Measurements from ENCODE around the gene SCUBE1.

Gene SCUBE1

DNA sequence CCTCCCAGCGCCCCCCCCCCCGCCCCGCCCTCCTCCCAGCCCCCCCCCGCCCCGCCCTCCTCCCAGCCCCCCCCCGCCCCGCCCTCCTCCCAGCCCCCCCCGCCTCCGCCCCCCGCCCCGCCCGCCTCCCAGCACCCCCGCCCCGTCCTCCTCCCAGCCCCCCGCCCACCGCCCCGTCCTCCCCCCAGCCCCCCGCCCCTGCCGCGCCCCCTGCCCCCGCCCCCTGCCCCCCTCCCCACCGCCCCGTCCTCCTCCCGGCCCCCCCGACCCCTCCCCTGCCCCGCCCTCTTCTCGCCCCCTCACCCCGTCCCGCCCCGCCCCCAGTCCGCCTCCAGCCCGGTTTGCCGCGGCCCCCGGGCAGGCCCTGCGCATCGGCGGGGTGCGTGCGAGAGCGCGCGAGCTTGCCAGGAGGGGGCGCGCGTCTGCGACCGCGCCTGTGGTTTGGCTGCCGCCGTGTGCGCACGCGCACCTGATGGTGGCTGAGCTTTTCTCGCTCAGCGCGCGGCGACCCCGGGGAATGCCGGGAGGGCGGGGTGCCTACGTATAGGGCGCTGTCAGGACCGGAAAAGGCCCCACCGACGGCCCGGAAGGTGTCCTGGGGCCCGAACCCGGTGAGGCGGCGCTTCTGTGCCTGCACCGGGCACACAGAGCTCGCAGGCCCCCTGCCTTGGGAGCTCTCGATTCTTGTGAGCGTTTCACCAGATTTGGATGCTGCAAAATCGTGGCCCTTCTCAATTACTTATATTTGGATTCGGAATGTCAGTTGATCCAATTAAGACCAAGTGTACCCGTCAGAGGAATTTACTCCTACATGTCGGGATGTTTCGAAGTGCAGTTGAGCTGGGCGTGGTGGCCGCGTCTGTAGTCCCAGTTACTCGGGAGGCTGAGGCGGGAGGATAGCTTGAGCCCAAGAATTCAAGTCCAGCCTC is 155.7 kb downstream of the SCUBE1 start:
- H3K27ac ChIP-seq = peak overlapping the region; percentile 67

DNA sequence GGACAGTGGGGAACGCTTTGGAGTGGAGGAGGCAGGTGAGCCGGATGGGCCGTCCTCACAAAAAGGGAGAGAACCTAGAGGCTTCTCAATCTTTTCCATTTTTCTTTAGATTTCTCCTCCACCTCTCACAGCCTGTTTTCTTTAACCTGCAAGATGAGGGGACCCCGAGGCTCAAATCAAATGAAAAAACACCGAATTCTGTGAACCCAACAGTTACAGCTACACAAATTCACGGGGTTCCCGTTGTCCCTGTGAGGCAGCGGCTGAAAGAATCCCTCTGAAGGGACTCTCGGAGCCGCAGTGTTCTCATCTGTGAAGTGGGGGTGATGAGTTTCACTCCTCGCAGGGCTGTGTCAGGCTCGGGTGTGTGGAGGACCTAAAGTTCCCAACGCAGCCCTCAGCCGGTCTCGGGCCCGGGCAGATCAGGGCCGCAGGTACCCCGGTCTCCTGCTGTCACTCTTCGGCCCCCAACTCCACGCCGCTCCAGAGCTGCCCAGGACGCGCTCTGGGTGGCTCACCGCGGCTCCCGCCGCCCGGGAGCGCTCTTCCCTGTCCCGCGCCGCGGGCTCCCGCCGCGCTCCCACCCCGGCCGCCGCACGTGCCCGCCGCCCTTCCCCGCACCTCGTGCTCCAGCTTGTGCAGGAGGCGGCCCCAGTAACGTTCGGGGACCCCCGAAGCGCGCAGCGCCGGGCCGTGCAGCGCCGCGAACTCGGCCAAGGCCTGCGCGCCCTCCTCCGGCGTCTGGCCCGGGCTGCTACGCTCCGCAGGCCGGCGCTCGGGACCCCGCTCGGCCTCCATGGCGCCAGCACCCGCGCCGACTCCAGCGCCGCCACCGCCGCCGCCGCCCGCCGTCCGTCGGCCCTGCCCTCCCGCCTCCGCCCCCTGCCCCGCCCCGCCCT is 156.7 kb downstream of the SCUBE1 start, which contains the start of gene TTLL12:
Gene TTLL12, minus strand, starts transcription at position 863 of the 899 bp plus-strand sequence. Its CDS starts 65 bp downstream, at position 798.
- H3K79me2 ChIP-seq = no peaks in the 10 kb centered on the region

More for the DNA sequence above, 155.7 kb downstream of the SCUBE1 start:
- TF ChIP-seq CTCF (IDR thresholded peaks at IDR 0.05) = peak; percentile 47
- no peaks in the 10 kb centered on the region for H3K36me3 ChIP-seq (ENCODE audit: control insufficient read depth, insufficient read depth, low read length)
- H3K27me3 ChIP-seq (ENCODE audit: control insufficient read depth, insufficient read depth, low read length) = no peaks in the 10 kb centered on the region
- no peaks in the 10 kb centered on the region for H3K9me3 ChIP-seq (ENCODE audit: control insufficient read depth, low read length)
- H3K79me2 ChIP-seq = no peaks in the 10 kb centered on the region
- peak overlapping the region; percentile 87 for H3K4me2 ChIP-seq (ENCODE audit: low read length)
- peak overlapping the region; percentile 58 for H3K4me3 ChIP-seq (ENCODE audit: low read depth, low read length)
- no peak overlapping the region for H3K9ac ChIP-seq
- peak overlapping the region; percentile 87 for H2AFZ ChIP-seq
- no peaks in the 10 kb centered on the region for H3K4me1 ChIP-seq

GRCh38 chr22:43185860-43186261 is 157.3 kb downstream of the SCUBE1 start:
- Histone ChIP-seq H3K9ac (no peak overlapping the region), H3K27me3 (ENCODE audit: control insufficient read depth, insufficient read depth, low read length) (no peaks in the 10 kb centered on the region), H2AFZ (peak overlapping the region; percentile 56), H3K4me3 (ENCODE audit: low read depth, low read length) (peak overlapping the region; percentile 61), H3K27ac (no peak overlapping the region), H3K36me3 (ENCODE audit: control insufficient read depth, insufficient read depth, low read length) (no peaks in the 10 kb centered on the region), H3K4me2 (ENCODE audit: low read length) (peak overlapping the region; percentile 79), H3K79me2 (no peaks in the 10 kb centered on the region), H3K9me3 (ENCODE audit: control insufficient read depth, low read length) (no peaks in the 10 kb centered on the region), H3K4me1 (no peaks in the 10 kb centered on the region)
- TF ChIP-seq CTCF (IDR thresholded peaks at IDR 0.05) = no peak

More for the DNA sequence above, 156.7 kb downstream of the SCUBE1 start, which contains the start of gene TTLL12:
- H3K4me1 ChIP-seq = no peaks in the 10 kb centered on the region
- peak within 1 kb of the TSS; percentile 87 for H2AFZ ChIP-seq
- peak within 1 kb of the TSS; percentile 87 for H3K4me2 ChIP-seq (ENCODE audit: low read length)
- H3K27me3 ChIP-seq (ENCODE audit: control insufficient read depth, insufficient read depth, low read length) = no peaks in the 10 kb centered on the region
- no peaks in the 10 kb centered on the region for H3K36me3 ChIP-seq (ENCODE audit: control insufficient read depth, insufficient read depth, low read length)
- H3K9me3 ChIP-seq (ENCODE audit: control insufficient read depth, low read length) = no peaks in the 10 kb centered on the region
- peak within 1 kb of the TSS; percentile 61 for H3K4me3 ChIP-seq (ENCODE audit: low read depth, low read length)
- H3K27ac ChIP-seq = peak within 1 kb of the TSS; percentile 67
- TF ChIP-seq CTCF (IDR thresholded peaks at IDR 0.05) = no peak
- H3K9ac ChIP-seq = no peak within 1 kb of the TSS

GRCh38 chr22:43183496-43184277 is 159.5 kb downstream of the SCUBE1 start:
- Histone ChIP-seq H3K36me3 (ENCODE audit: control insufficient read depth, insufficient read depth, low read length) (no peaks in the 10 kb centered on the region), H3K4me1 (no peaks in the 10 kb centered on the region), H2AFZ (no peak overlapping the region), H3K27ac (no peak overlapping the region), H3K4me2 (ENCODE audit: low read length) (no peak overlapping the region), H3K27me3 (ENCODE audit: control insufficient read depth, insufficient read depth, low read length) (no peaks in the 10 kb centered on the region), H3K79me2 (no peaks in the 10 kb centered on the region), H3K9me3 (ENCODE audit: control insufficient read depth, low read length) (no peaks in the 10 kb centered on the region), H3K9ac (no peak overlapping the region), H3K4me3 (ENCODE audit: low read depth, low read length) (no peak overlapping the region)
- no peak for TF ChIP-seq CTCF (IDR thresholded peaks at IDR 0.05)
